ENCODE data around the gene R3HDM4. TPM values are rescaled to one million over a fixed set of nuclear protein-coding genes. Genes with fewer than 3 reads are reported as not detected.
A peak's percentile ranks its signal among the peaks of the same experiment; 100 is the strongest.

The R3HDM4 gene
- total RNA-seq, 1 donor from 2014 or later, result 83.3 TPM

GRCh38 chr19:953445-954271 is 40.6 kb upstream of the R3HDM4 start:
- Mint-ChIP-seq H3K27me3 (ENCODE audit: low read depth) (no peaks in the 10 kb centered on the region), H3K4me3 (ENCODE audit: low read depth) (no peak overlapping the region), H3K9me3 (no peaks in the 10 kb centered on the region), H3K36me3 (ENCODE audit: low read depth) (no peaks in the 10 kb centered on the region), H3K4me1 (ENCODE audit: low read depth) (peaks cover 1% of the 10 kb centered on the region), H3K27ac (no peak overlapping the region)
- intact Hi-C loops (cut with micrococcal nuclease), result no loop called here
- DNase-seq (ENCODE audit: low spot score), result no peak

- H3K27ac Mint-ChIP-seq, result no peak overlapping the region
- H3K4me1 Mint-ChIP-seq (ENCODE audit: low read depth), result peaks cover 1% of the 10 kb centered on the region
- H3K9me3 Mint-ChIP-seq, result no peaks in the 10 kb centered on the region
- no peaks in the 10 kb centered on the region for H3K36me3 Mint-ChIP-seq (ENCODE audit: low read depth)
- DNase-seq (ENCODE audit: low spot score), result no peak
- peak overlapping the region; percentile 13 for H3K4me3 Mint-ChIP-seq (ENCODE audit: low read depth)
- H3K27me3 Mint-ChIP-seq (ENCODE audit: low read depth), result no peaks in the 10 kb centered on the region
- intact Hi-C loops (cut with micrococcal nuclease), result no loop called here
Observed at GRCh38 chr19:952680-953444, 39.8 kb upstream of the R3HDM4 start.

- Mint-ChIP-seq H3K36me3 (ENCODE audit: low read depth) (no peaks in the 10 kb centered on the region), H3K4me1 (ENCODE audit: low read depth) (peaks cover 1% of the 10 kb centered on the region), H3K4me3 (ENCODE audit: low read depth) (no peak overlapping the region), H3K27me3 (ENCODE audit: low read depth) (no peaks in the 10 kb centered on the region), H3K27ac (no peak overlapping the region), H3K9me3 (no peaks in the 10 kb centered on the region)
- DNase-seq (ENCODE audit: low spot score), result no peak
- intact Hi-C loops (cut with micrococcal nuclease), result no loop called here
Observed at GRCh38 chr19:952049-952679, 39.1 kb upstream of the R3HDM4 start.

DNA sequence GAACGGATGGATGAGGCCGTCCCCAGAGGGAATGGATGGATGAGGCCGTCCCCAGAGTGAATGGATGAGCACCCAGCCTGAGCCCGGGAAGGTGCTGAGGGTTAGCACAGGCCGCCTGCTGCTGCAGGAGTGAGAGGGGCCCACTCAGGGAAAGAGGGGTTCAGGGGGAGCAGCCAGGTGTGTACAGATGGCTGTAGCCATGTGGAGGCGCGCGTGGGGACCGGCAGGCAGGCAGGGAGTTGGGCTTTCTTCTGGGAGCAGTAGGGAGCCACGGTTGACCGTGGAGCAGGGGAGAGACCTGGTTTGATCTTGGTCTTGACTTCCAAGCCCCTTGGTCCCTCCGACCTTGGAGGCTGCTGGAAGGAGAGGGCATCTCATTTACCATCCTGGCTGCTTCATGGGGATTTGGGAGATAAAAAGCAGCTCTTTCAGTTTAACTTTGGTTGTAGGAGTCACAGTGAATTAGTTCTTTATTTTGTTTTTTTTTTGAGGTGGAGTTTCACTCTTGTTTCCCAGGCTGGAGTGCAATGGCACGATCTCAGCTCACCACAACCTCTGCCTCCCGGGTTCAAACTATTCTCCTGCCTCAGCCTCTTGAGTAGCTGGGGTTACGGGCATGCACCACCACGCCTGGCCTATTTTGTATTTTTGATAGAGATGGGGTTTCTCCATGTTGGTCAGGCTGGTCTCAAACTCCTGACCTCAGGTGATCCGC is 37.5 kb upstream of the R3HDM4 start:
- peaks cover 1% of the 10 kb centered on the region for H3K4me1 Mint-ChIP-seq (ENCODE audit: low read depth)
- H3K36me3 Mint-ChIP-seq (ENCODE audit: low read depth), result no peaks in the 10 kb centered on the region
- H3K4me3 Mint-ChIP-seq (ENCODE audit: low read depth), result no peak overlapping the region
- DNase-seq (ENCODE audit: low spot score), result no peak
- intact Hi-C loops (cut with micrococcal nuclease), result no loop called here
- H3K9me3 Mint-ChIP-seq, result no peaks in the 10 kb centered on the region
- no peaks in the 10 kb centered on the region for H3K27me3 Mint-ChIP-seq (ENCODE audit: low read depth)
- peak overlapping the region; percentile 28 for H3K27ac Mint-ChIP-seq

- no peaks in the 10 kb centered on the region for H3K9me3 Mint-ChIP-seq
- no peak overlapping the region for H3K27ac Mint-ChIP-seq
- no peaks in the 10 kb centered on the region for H3K27me3 Mint-ChIP-seq (ENCODE audit: low read depth)
- no peaks in the 10 kb centered on the region for H3K36me3 Mint-ChIP-seq (ENCODE audit: low read depth)
- no peak for DNase-seq (ENCODE audit: low spot score)
- H3K4me3 Mint-ChIP-seq (ENCODE audit: low read depth), result no peak overlapping the region
- intact Hi-C loops (cut with micrococcal nuclease), result no loop called here
- peaks cover 1% of the 10 kb centered on the region for H3K4me1 Mint-ChIP-seq (ENCODE audit: low read depth)
Observed at GRCh38 chr19:948842-949496, 36.0 kb upstream of the R3HDM4 start.

GRCh38 chr19:947707-948539 is 34.9 kb upstream of the R3HDM4 start:
- intact Hi-C loops (cut with micrococcal nuclease), result no loop called here
- peaks cover 1% of the 10 kb centered on the region for H3K4me1 Mint-ChIP-seq (ENCODE audit: low read depth)
- H3K9me3 Mint-ChIP-seq, result no peaks in the 10 kb centered on the region
- peaks cover under 1% of the 10 kb centered on the region for H3K36me3 Mint-ChIP-seq (ENCODE audit: low read depth)
- H3K4me3 Mint-ChIP-seq (ENCODE audit: low read depth), result no peak overlapping the region
- DNase-seq (ENCODE audit: low spot score), result no peak
- H3K27me3 Mint-ChIP-seq (ENCODE audit: low read depth), result no peaks in the 10 kb centered on the region
- H3K27ac Mint-ChIP-seq, result no peak overlapping the region

DNA sequence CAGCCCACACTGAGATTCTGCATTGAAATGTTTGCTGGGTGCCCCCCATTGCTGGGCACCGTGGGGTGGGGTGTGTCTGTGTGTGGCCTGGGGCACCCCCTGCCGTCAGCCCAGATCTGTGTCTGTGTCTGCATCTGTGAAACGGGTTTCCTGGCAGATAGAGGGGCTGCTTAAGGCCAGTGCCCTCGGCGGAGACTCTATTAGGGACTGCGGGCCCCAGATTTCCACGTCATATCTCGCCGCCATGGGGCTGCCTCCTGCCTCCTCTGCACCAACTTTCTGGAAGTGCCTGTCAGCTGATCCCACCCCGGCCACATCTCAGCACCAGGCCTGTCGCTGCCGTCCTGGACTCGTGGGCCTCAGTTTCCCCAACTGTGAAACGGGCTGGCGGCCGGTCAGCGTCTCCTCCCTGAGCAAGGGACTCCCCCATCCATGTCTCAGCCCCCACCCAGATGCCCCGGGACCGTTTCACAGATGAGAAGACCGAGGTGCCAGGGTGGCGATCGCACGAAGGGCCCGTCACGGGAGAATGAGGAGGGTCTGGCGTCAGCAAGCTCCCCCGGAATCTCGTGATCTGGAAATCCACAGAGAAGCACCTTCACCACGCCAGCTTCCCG is 34.2 kb upstream of the R3HDM4 start:
- no peak overlapping the region for H3K4me3 Mint-ChIP-seq (ENCODE audit: low read depth)

GRCh38 chr19:945401-946252 is 32.6 kb upstream of the R3HDM4 start:
- Mint-ChIP-seq H3K4me1 (ENCODE audit: low read depth) (peaks cover 6% of the 10 kb centered on the region), H3K9me3 (no peaks in the 10 kb centered on the region), H3K27ac (no peak overlapping the region), H3K27me3 (ENCODE audit: low read depth) (no peaks in the 10 kb centered on the region), H3K36me3 (ENCODE audit: low read depth) (peaks cover 8% of the 10 kb centered on the region), H3K4me3 (ENCODE audit: low read depth) (no peak overlapping the region)
- no peak for DNase-seq (ENCODE audit: low spot score)
- intact Hi-C loops (cut with micrococcal nuclease), result no loop called here

More for the DNA sequence above, 34.2 kb upstream of the R3HDM4 start:
- H3K36me3 Mint-ChIP-seq (ENCODE audit: low read depth), result peaks cover 3% of the 10 kb centered on the region
- peaks cover 1% of the 10 kb centered on the region for H3K4me1 Mint-ChIP-seq (ENCODE audit: low read depth)
- no peaks in the 10 kb centered on the region for H3K27me3 Mint-ChIP-seq (ENCODE audit: low read depth)
- H3K27ac Mint-ChIP-seq, result no peak overlapping the region
- intact Hi-C loops (cut with micrococcal nuclease), result no loop called here
- H3K9me3 Mint-ChIP-seq, result no peaks in the 10 kb centered on the region
- no peak for DNase-seq (ENCODE audit: low spot score)

DNA sequence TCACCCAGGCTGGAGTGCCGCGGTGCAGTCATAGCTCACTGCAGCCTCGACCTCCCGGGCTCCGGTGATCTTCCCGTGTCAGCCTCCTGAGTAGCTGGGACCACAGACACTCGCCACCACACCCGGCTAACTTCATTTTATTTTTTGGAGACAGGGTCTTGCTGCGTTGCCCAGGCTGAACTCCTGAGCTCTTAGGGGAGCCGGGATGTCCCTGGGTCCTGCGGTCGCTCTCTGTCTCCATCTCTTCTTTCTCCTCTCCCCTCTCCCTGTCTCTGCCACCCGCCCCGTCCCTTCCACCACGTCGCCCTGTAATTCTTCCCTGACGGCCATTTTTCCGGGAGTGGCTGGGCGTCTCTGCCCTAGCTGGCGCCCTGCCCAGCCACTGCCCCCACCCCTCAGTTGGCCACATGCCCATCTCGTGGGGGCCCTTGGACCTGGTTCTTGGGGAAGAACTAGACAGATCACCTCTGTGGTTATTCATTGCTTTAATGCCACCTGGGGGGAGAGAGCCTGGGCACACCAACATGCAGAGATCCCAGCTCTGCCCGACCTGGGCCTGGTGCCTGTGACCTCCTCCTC is 31.7 kb upstream of the R3HDM4 start:
- peaks cover 10% of the 10 kb centered on the region for H3K4me1 Mint-ChIP-seq (ENCODE audit: low read depth)
- H3K27ac Mint-ChIP-seq, result no peak overlapping the region
- H3K9me3 Mint-ChIP-seq, result no peaks in the 10 kb centered on the region
- intact Hi-C loops (cut with micrococcal nuclease), result no loop called here
- no peak overlapping the region for H3K4me3 Mint-ChIP-seq (ENCODE audit: low read depth)
- DNase-seq (ENCODE audit: low spot score), result no peak
- peaks cover 3% of the 10 kb centered on the region for H3K27me3 Mint-ChIP-seq (ENCODE audit: low read depth)
- peaks cover 15% of the 10 kb centered on the region for H3K36me3 Mint-ChIP-seq (ENCODE audit: low read depth)

- H3K9me3 Mint-ChIP-seq, result no peaks in the 10 kb centered on the region
- DNase-seq (ENCODE audit: low spot score), result no peak
- no peak overlapping the region for H3K4me3 Mint-ChIP-seq (ENCODE audit: low read depth)
- no peak overlapping the region for H3K27ac Mint-ChIP-seq
- intact Hi-C loops (cut with micrococcal nuclease), result no loop called here
- H3K27me3 Mint-ChIP-seq (ENCODE audit: low read depth), result peaks cover 3% of the 10 kb centered on the region
- peaks cover 10% of the 10 kb centered on the region for H3K4me1 Mint-ChIP-seq (ENCODE audit: low read depth)
- peaks cover 21% of the 10 kb centered on the region for H3K36me3 Mint-ChIP-seq (ENCODE audit: low read depth)
Observed at GRCh38 chr19:944171-944567, 31.1 kb upstream of the R3HDM4 start.
